Neuronal stem cell (in vitro differentiated cells): ENCODE data around the gene CLCA1.

Source experiments
- DNase-seq: peaks from one replicate; pipeline ENCODE4 v3.0.0-alpha.2; 2013; ENCODE audit warnings: low spot score
- H2AFZ ChIP-seq: one replicate; pipeline ENCODE4 v1.6.1; 2013; ENCODE audit warnings: mild to moderate bottlenecking, low read length, inconsistent platforms
- H2AK5ac ChIP-seq: 2 replicates; pipeline ENCODE4 v1.6.1; 2013; ENCODE audit warnings: low read depth, mild to moderate bottlenecking, inconsistent platforms, low read length, moderate library complexity, mixed read lengths
- H2BK120ac ChIP-seq: 2 replicates; pipeline ENCODE4 v1.6.1; 2013; ENCODE audit warnings: low read depth, mild to moderate bottlenecking, inconsistent platforms, low read length, moderate library complexity, mixed read lengths
- H2BK12ac ChIP-seq: one replicate; pipeline ENCODE4 v1.6.1; 2013; ENCODE audit warnings: low read length, inconsistent platforms
- H2BK15ac ChIP-seq: 2 replicates; pipeline ENCODE4 v1.6.1; 2013; ENCODE audit warnings: mild to moderate bottlenecking, low read length, inconsistent platforms, mixed read lengths
- H2BK5ac ChIP-seq: one replicate; pipeline ENCODE4 v1.6.1; 2013; ENCODE audit warnings: inconsistent platforms, mild to moderate bottlenecking, low read length, moderate library complexity
- H3K14ac ChIP-seq: one replicate; pipeline ENCODE4 v1.6.1; 2013; ENCODE audit warnings: low read length, inconsistent platforms
- H3K18ac ChIP-seq: 2 replicates; pipeline ENCODE4 v1.6.1; 2013; ENCODE audit warnings: low read length, inconsistent platforms
- H3K23ac ChIP-seq: 2 replicates; pipeline ENCODE4 v1.6.1; 2013; ENCODE audit warnings: low read depth, mild to moderate bottlenecking, mixed read lengths, low read length, inconsistent platforms; ENCODE audit not compliant: poor library complexity
- H3K27ac ChIP-seq: replicated peaks from 3 replicates; pipeline ENCODE4 v1.5.1; 2013; ENCODE audit warnings: low read length, inconsistent platforms
- H3K27me3 ChIP-seq, 3 experiments: 2 replicates each; pipeline ENCODE4 v1.6.1; 2013; ENCODE audit warnings: low read length in 3 of 3, mild to moderate bottlenecking in 2 of 3, inconsistent platforms in 1 of 3, low read depth in 1 of 3, mixed read lengths in 1 of 3, moderate library complexity in 1 of 3; ENCODE audit not compliant: control insufficient read depth in 3 of 3, insufficient read depth in 3 of 3
- H3K36me3 ChIP-seq, 2 donors: replicated peaks in 1 of 2; 2 replicates each; pipeline ENCODE4 v1.6.1; 2013; ENCODE audit warnings: low read length in 2 of 2; ENCODE audit not compliant: control insufficient read depth in 2 of 2, insufficient read depth in 2 of 2
- H3K4ac ChIP-seq: 2 replicates; pipeline ENCODE4 v1.6.1; 2013; ENCODE audit warnings: inconsistent platforms, mild to moderate bottlenecking, low read length, moderate library complexity
- H3K4me1 ChIP-seq, 2 donors: 1 replicate in 1 of 2; 2 replicates in 1 of 2; pipeline ENCODE4 v1.6.1; 2013; ENCODE audit warnings: low read length in 2 of 2, low read depth in 1 of 2; ENCODE audit not compliant: control insufficient read depth in 2 of 2, insufficient read depth in 1 of 2
- H3K4me2 ChIP-seq: one replicate; pipeline ENCODE4 v1.6.1; 2013; ENCODE audit warnings: mild to moderate bottlenecking, low read length, inconsistent platforms; ENCODE audit not compliant: insufficient read depth, poor library complexity, severe bottlenecking
- H3K4me3 ChIP-seq, 2 donors: 2 replicates each; pipeline ENCODE4 v1.5.1; 2013; ENCODE audit warnings: low read length in 2 of 2, mild to moderate bottlenecking in 2 of 2, inconsistent platforms in 1 of 2, moderate library complexity in 1 of 2
- H3K79me1 ChIP-seq: one replicate; pipeline ENCODE4 v1.6.1; 2013; ENCODE audit warnings: low read depth, mild to moderate bottlenecking, inconsistent platforms, low read length, moderate library complexity
- H3K9ac ChIP-seq: one replicate; pipeline ENCODE4 v1.6.1; 2013; ENCODE audit warnings: mild to moderate bottlenecking, low read depth, low read length, inconsistent platforms; ENCODE audit not compliant: poor library complexity
- H3K9me3 ChIP-seq, 2 donors: replicated peaks in 1 of 2; 2 replicates each; pipeline versions ENCODE3 to v1.6.1; 2013; ENCODE audit warnings: low read length in 2 of 2, mild to moderate bottlenecking in 2 of 2, inconsistent platforms in 1 of 2, low read depth in 1 of 2, mixed read lengths in 1 of 2, moderate library complexity in 1 of 2; ENCODE audit not compliant: control insufficient read depth in 2 of 2, insufficient read depth in 1 of 2
- H4K8ac ChIP-seq: one replicate; pipeline ENCODE4 v1.6.1; 2013; ENCODE audit warnings: low read depth, mild to moderate bottlenecking, inconsistent platforms, low read length, moderate library complexity
- H4K91ac ChIP-seq: one replicate; pipeline ENCODE4 v1.6.1; 2013; ENCODE audit warnings: low read length, low read depth, mild to moderate bottlenecking, inconsistent platforms; ENCODE audit not compliant: poor library complexity
- WGBS, 2 donors: extraction: QIAGEN DNeasy Blood & Tissue Kit; methylation state at CpG; one replicate each; pipeline ENCODE4 v1.1.7; 2013; ENCODE audit warnings: missing lambda C conversion rate in 2 of 2, mixed read lengths in 1 of 2; ENCODE audit not compliant: insufficient read length in 2 of 2, insufficient replicate concordance in 1 of 2; ENCODE audit errors: extremely low coverage in 2 of 2; 5-methylcytosine and 5-hydroxymethylcytosine counted together

CLCA1 gene

GRCh38 chr1:86491171-86491950 is 22.6 kb downstream of the CLCA1 start:
- no CpG with 5 or more reads among the region's 2 CpGs for WGBS, 2 donors
- Histone ChIP-seq H3K9me3 (no peaks in the 10 kb centered on the region), H2BK12ac (no peak overlapping the region), H2AK5ac (no peak overlapping the region), H2AFZ (no peak overlapping the region), H3K36me3 (no peaks in the 10 kb centered on the region), H3K4ac (no peak overlapping the region), H2BK15ac (no peak overlapping the region), H3K9ac (no peak overlapping the region), H3K14ac (no peak overlapping the region), H4K91ac (no peak overlapping the region), H3K27me3 (peaks cover 0 to 4% (median 0%) of the 10 kb centered on the region in 3 experiments), H3K27ac (no peak overlapping the region), H2BK5ac (no peak overlapping the region), H3K4me1 (peaks cover 0 to 3% of the 10 kb centered on the region in 2 donors), H3K79me1 (no peaks in the 10 kb centered on the region), H3K18ac (no peak overlapping the region), H4K8ac (no peak overlapping the region), H3K23ac (no peak overlapping the region), H3K4me2 (no peak overlapping the region), H3K4me3 (no peak overlapping the region), H2BK120ac (no peak overlapping the region)
- no peak for DNase-seq

DNA sequence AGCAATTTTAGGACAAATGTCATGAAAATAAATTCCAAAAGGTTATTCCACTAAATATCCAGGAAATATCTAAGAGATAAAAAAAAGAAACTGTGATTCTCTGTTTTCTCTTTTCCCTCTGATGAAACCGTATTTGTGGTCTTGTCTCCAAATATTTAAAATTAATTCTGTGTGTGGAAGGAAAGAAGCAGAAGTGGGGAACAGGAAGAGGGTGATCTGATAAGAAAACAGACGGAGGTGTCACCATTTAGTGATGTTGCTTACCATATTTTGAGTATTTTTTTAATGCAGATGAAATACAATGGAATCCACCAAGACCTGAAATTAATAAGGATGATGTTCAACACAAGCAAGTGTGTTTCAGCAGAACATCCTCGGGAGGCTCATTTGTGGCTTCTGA is 29.6 kb downstream of the CLCA1 start:
- no peak overlapping the region for H2AK5ac ChIP-seq
- H3K14ac ChIP-seq, result no peak overlapping the region

DNA sequence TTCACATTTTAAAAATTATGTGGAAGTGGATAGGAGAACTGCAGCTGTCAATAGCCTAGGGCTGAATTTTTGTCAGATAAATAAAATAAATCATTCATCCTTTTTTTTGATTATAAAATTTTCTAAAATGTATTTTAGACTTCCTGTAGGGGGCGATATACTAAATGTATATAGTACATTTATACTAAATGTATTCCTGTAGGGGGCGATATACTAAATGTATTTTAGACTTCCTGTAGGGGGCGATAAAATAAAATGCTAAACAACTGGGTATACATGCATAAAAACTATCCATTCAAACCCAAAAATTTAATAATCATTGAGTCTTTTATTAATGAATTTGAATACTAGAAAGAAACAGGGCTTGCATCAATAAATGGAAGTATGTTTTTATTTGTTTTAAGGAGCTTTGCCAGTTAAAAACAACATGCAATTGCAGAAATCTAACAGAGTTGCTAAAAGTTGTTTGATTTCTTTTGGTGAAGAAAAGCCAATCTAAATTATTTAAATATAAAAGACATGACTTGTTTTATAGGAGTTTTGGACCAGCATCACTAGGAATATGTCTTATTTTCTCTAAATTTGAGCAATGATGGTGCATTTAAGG is 31.4 kb downstream of the CLCA1 start:
- H3K36me3 ChIP-seq, result no peaks in the 10 kb centered on the region
- no peak overlapping the region for H2AK5ac ChIP-seq
- no peak overlapping the region for H3K14ac ChIP-seq
- H3K9me3 ChIP-seq, result no peaks in the 10 kb centered on the region
- H3K9ac ChIP-seq, result no peak overlapping the region
- WGBS, 2 donors, result no CpG with 5 or more reads among the region's 3 CpGs
- no peaks in the 10 kb centered on the region for H3K79me1 ChIP-seq
- no peak overlapping the region for H3K4me3 ChIP-seq
- no peak overlapping the region for H2BK12ac ChIP-seq
- H3K4me1 ChIP-seq, result peaks cover 0 to 14% of the 10 kb centered on the region in 2 donors
- H4K91ac ChIP-seq, result no peak overlapping the region
- no peak overlapping the region for H3K23ac ChIP-seq
- DNase-seq, result no peak
- no peak overlapping the region for H4K8ac ChIP-seq
- no peak overlapping the region for H3K27ac ChIP-seq
- H2BK15ac ChIP-seq, result no peak overlapping the region
- no peak overlapping the region for H3K18ac ChIP-seq
- H2BK5ac ChIP-seq, result no peak overlapping the region
- H3K4me2 ChIP-seq, result no peak overlapping the region
- H2BK120ac ChIP-seq, result no peak overlapping the region
- no peak overlapping the region for H3K4ac ChIP-seq
- H2AFZ ChIP-seq, result no peak overlapping the region
- H3K27me3 ChIP-seq, result no peaks in the 10 kb centered on the region

More for the DNA sequence above, 29.6 kb downstream of the CLCA1 start:
- Histone ChIP-seq H3K9ac (no peak overlapping the region), H4K8ac (no peak overlapping the region), H3K23ac (no peak overlapping the region), H3K4ac (no peak overlapping the region), H3K4me2 (no peak overlapping the region), H3K9me3 (no peaks in the 10 kb centered on the region), H2BK15ac (no peak overlapping the region), H3K18ac (no peak overlapping the region), H2BK12ac (no peak overlapping the region), H4K91ac (no peak overlapping the region), H3K36me3 (no peaks in the 10 kb centered on the region), H3K79me1 (no peaks in the 10 kb centered on the region), H2BK5ac (no peak overlapping the region), H3K4me1 (peaks cover 0 to 6% of the 10 kb centered on the region in 2 donors), H3K27ac (no peak overlapping the region), H2AFZ (no peak overlapping the region), H2BK120ac (no peak overlapping the region), H3K4me3 (no peak overlapping the region), H3K27me3 (no peaks in the 10 kb centered on the region)
- DNase-seq, result no peak
- no CpG with 5 or more reads among the region's 3 CpGs for WGBS, 2 donors

- Histone ChIP-seq H2BK120ac (no peak overlapping the region), H3K14ac (no peak overlapping the region), H2BK15ac (no peak overlapping the region), H3K18ac (no peak overlapping the region), H4K8ac (no peak overlapping the region), H3K36me3 (no peaks in the 10 kb centered on the region), H3K4me1 (peaks cover 0 to 14% of the 10 kb centered on the region in 2 donors), H2BK12ac (no peak overlapping the region), H3K27ac (no peak overlapping the region), H2BK5ac (no peak overlapping the region), H3K9ac (no peak overlapping the region), H2AK5ac (no peak overlapping the region), H3K9me3 (no peaks in the 10 kb centered on the region), H3K27me3 (no peaks in the 10 kb centered on the region), H3K79me1 (no peaks in the 10 kb centered on the region), H2AFZ (no peak overlapping the region), H3K4ac (no peak overlapping the region), H3K4me2 (no peak overlapping the region), H3K4me3 (no peak overlapping the region), H3K23ac (no peak overlapping the region), H4K91ac (no peak overlapping the region)
- DNase-seq, result no peak
- WGBS, 2 donors, result no CpG with 5 or more reads among the region's 2 CpGs
Observed at GRCh38 chr1:86500714-86501113, 32.0 kb downstream of the CLCA1 start.
